Upper lobe of left lung (tissue), 6 donors: ENCODE data around the gene ARAF. TPM values are rescaled to one million over a fixed set of nuclear protein-coding genes. Genes with fewer than 3 reads are reported as not detected.

Experiments used
- ATAC-seq, 2 donors: fragments of 200-7000 bp; cut with Tn5 transposase; one replicate each; pipeline ENCODE4 v1.9.1; 2022; ENCODE audit warnings: mild to moderate bottlenecking in 2 of 2, moderate library complexity in 2 of 2; ENCODE audit not compliant: low FRiP score in 2 of 2
- DNase-seq, 2 donors: peaks; one replicate each; pipeline ENCODE4 v3.0.0-alpha.2; 2019 to 2020
- H3K27ac ChIP-seq, 4 donors: fragments of 200-600 bp; sonication (generic); one replicate each; pipeline ENCODE4 v1.5.1; 2016 to 2019
- H3K27me3 ChIP-seq, 4 donors: fragments of 200-600 bp; sonication (generic); one replicate each; pipeline ENCODE4 v1.5.1; 2017 to 2019
- H3K36me3 ChIP-seq, 4 donors: fragments of 200-600 bp; sonication (generic); one replicate each; pipeline ENCODE4 v1.5.1; 2016 to 2019
- H3K4me1 ChIP-seq, 4 donors: fragments of 200-600 bp; sonication (generic); one replicate each; pipeline ENCODE4 v1.5.1; 2018 to 2019
- H3K4me3 ChIP-seq, 4 donors: fragments of 200-600 bp; sonication (generic); one replicate each; pipeline ENCODE4 v1.5.1; 2017 to 2019; ENCODE audit warnings: mild to moderate bottlenecking in 2 of 4, moderate library complexity in 1 of 4
- H3K9me3 ChIP-seq, 4 donors: fragments of 200-600 bp; sonication (generic); one replicate each; pipeline ENCODE4 v1.5.1; 2018 to 2019
- EP300 ChIP-seq, 4 donors: sonication (generic); formaldehyde crosslinking; IDR thresholded peaks; one replicate each; pipeline ENCODE4 v1.5.1; 2017; ENCODE audit warnings: antibody characterized with exemption in 4 of 4, control low read depth in 2 of 4
- POLR2A ChIP-seq, 4 donors: fragments of 450-650 bp; IDR thresholded peaks; one replicate each; pipeline ENCODE4 v1.5.1; 2016 to 2017; ENCODE audit warnings: antibody characterized with exemption in 4 of 4, mild to moderate bottlenecking in 2 of 4
- POLR2AphosphoS5 ChIP-seq, 2 donors: sonication (generic); formaldehyde crosslinking; IDR thresholded peaks; one replicate each; pipeline ENCODE4 v1.5.1; 2017; ENCODE audit warnings: antibody characterized with exemption in 2 of 2
- WGBS, 2 donors: methylation state at CpG; one replicate each; pipeline ENCODE4 v1.1.5; 2017 to 2018; 5-methylcytosine and 5-hydroxymethylcytosine counted together
- total RNA-seq, 6 donors: library from RNA; depleted of rRNA in 4 of 6; stranded (reverse); fragments of >200 nt in 4 of 6; gene quantifications; one replicate each; pipeline versions ENCODE4 v1.1.0 to v1.2.1, GENCODE V29; 2016 to 2021
- TF ChIP-seq, protein P1 (sequence below), 6 experiments: fragments of 450-650 bp in 4 of 6; fragments of 200-600 bp in 2 of 6; sonication (generic) in 2 of 6; IDR thresholded peaks; one replicate each; pipeline ENCODE4 v1.5.1; 2016 to 2019; ENCODE audit warnings: antibody characterized with exemption in 6 of 6
- donor health status: DM: no; HTN: no; CAD: no; lungs with moderate emphysema.
- donor health status: DM: no; HTN: yes; CAD: no; lungs with severe emphysema.

ARAF gene
- total RNA-seq, 6 donors from 2014 or later, result 42.0 to 104 (median 85.2) TPM

DNA sequence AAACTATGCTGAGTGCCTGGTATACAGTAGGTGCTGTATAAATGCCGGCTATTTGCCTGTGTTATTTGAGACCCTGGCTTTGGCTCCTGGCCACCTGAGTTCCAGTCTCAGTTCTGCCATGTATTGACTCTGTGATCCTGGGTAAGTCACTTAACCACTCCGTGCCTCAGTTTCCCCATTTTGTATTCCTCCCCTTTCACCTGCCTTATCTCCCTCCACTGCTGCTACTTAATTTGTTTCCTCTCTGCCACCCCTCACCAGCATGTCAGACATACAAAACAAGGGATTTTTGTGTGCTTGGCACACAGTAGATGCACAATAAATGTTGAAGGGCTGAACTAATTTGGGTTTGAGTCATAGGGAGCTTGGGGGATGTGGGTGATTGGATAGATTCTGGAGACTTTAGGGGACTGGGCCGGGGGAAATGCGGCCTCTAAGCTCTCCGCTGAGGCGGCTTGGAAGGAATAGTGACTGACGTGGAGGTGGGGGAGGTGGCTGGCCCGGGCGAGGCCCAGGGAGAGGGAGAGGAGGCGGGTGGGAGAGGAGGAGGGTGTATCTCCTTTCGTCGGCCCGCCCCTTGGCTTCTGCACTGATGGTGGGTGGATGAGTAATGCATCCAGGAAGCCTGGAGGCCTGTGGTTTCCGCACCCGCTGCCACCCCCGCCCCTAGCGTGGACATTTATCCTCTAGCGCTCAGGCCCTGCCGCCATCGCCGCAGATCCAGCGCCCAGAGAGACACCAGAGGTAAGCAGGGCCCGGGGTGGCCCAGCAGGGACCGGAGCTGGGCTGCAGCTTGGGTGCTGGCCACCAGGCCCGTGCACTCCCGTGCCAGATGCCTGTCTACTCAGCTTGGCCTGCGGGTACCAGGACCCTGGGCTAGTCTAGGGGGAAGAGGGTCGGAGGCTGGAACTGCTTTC is 21.0 kb downstream of the ARAF start, which contains the start of gene TIMP1:
Gene TIMP1, plus strand, starts transcription at position 706 of the 917 bp plus-strand sequence. CDS start 980 bp downstream, outside the sequence.
- Histone ChIP-seq H3K36me3 (peaks cover 0 to 5% (median 0%) of the 10 kb centered on the region in 4 donors), H3K9me3 (no peaks in the 10 kb centered on the region), H3K27me3 (no peaks in the 10 kb centered on the region), H3K27ac (peak within 1 kb of the TSS; percentile 79 to 89 (median 84)), H3K4me3 (peak within 1 kb of the TSS; percentile 8 to 56 (median 44)), H3K4me1 (peaks cover 3 to 13% (median 7%) of the 10 kb centered on the region in 4 donors)
- TF ChIP-seq EP300 (IDR thresholded peaks at IDR 0.05) (peak in 1 of 4 donors; percentile 32), POLR2AphosphoS5 (IDR thresholded peaks at IDR 0.05) (peak; percentile 78 to 79), POLR2A (IDR thresholded peaks at IDR 0.05) (peak in 3 of 4 donors; percentile 32 to 57 (median 44))
- TF ChIP-seq, protein P1, sequence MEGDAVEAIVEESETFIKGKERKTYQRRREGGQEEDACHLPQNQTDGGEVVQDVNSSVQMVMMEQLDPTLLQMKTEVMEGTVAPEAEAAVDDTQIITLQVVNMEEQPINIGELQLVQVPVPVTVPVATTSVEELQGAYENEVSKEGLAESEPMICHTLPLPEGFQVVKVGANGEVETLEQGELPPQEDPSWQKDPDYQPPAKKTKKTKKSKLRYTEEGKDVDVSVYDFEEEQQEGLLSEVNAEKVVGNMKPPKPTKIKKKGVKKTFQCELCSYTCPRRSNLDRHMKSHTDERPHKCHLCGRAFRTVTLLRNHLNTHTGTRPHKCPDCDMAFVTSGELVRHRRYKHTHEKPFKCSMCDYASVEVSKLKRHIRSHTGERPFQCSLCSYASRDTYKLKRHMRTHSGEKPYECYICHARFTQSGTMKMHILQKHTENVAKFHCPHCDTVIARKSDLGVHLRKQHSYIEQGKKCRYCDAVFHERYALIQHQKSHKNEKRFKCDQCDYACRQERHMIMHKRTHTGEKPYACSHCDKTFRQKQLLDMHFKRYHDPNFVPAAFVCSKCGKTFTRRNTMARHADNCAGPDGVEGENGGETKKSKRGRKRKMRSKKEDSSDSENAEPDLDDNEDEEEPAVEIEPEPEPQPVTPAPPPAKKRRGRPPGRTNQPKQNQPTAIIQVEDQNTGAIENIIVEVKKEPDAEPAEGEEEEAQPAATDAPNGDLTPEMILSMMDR (IDR thresholded peaks at IDR 0.05), result peak in 2 of 6 experiments; percentile 10 to 18
- ATAC-seq, result peak; percentile 86 to 96
- peak; percentile 88 to 89 for DNase-seq
- 0 to 34% methylated on average over 8 to 16 of the region's 28 CpGs for WGBS, 2 donors

DNA sequence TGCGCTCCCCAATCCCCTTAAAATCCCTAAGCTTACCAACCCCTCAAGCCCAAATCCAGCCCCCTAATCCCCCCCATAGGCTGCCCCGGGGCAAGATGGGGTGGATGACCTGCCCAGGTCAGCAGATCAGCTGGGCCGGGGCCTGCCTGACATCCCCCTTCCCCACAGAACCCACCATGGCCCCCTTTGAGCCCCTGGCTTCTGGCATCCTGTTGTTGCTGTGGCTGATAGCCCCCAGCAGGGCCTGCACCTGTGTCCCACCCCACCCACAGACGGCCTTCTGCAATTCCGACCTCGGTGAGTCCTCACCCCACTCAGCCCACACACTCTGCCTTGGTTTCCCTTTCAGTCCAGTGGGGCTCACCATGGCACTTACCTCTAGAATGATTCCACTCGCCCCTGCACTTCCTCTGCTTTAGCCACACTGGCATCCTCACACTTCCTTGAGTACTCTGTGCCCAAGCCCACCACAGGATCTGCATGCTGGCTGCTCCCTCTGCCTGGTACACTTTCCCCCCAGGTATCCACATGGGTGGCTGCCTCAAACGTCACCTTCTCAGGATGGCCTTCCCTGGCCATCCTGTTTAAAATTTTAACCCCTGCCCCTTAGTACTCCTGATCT is 22.3 kb downstream of the ARAF start:
- H3K27ac ChIP-seq, result peak overlapping the region; percentile 79 to 89 (median 84)
- H3K36me3 ChIP-seq, result peaks cover 0 to 5% (median 0%) of the 10 kb centered on the region in 4 donors
- peak overlapping the region in 1 of 4 donors; percentile 56 for H3K4me3 ChIP-seq
- H3K4me1 ChIP-seq, result peaks cover 2 to 9% (median 7%) of the 10 kb centered on the region in 4 donors
- no peaks in the 10 kb centered on the region for H3K9me3 ChIP-seq
- H3K27me3 ChIP-seq, result no peaks in the 10 kb centered on the region
- ATAC-seq (no peak), DNase-seq (no peak)
- WGBS, 2 donors, result 60 to 69% methylated on average over 7 to 8 of the region's 8 CpGs
- no peak for TF ChIP-seq EP300 (IDR thresholded peaks at IDR 0.05)
- no peak for TF ChIP-seq POLR2A (IDR thresholded peaks at IDR 0.05)
- no peak for TF ChIP-seq POLR2AphosphoS5 (IDR thresholded peaks at IDR 0.05)

DNA sequence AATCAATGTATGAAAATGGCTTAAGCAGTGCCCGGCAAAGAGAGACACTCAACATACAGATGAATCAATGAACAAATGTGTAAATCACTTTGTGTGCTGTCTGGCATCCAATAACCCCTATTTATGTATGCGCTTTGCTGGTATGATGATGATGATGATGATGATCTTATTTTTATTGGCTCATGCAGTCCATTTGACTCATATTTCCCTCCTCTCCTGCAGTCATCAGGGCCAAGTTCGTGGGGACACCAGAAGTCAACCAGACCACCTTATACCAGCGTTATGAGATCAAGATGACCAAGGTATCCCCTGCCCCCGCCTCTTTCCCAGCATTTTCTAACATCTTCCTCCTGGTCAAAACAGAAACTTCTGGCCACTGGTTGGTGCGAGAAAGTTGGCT is 23.7 kb downstream of the ARAF start:
- TF ChIP-seq POLR2AphosphoS5 (IDR thresholded peaks at IDR 0.05), result peak in 1 of 2 donors; percentile 4
- TF ChIP-seq, protein P1 (IDR thresholded peaks at IDR 0.05), result no peak
- 76 to 88% methylated on average over 6 of the region's 6 CpGs for WGBS, 2 donors
- Histone ChIP-seq H3K4me3 (peak overlapping the region in 1 of 4 donors; percentile 3), H3K27ac (no peak overlapping the region), H3K36me3 (peaks cover 0 to 5% (median 0%) of the 10 kb centered on the region in 4 donors), H3K27me3 (no peaks in the 10 kb centered on the region), H3K4me1 (peaks cover 0 to 7% (median 0%) of the 10 kb centered on the region in 4 donors), H3K9me3 (no peaks in the 10 kb centered on the region)
- ATAC-seq, result no peak
- no peak for DNase-seq

DNA sequence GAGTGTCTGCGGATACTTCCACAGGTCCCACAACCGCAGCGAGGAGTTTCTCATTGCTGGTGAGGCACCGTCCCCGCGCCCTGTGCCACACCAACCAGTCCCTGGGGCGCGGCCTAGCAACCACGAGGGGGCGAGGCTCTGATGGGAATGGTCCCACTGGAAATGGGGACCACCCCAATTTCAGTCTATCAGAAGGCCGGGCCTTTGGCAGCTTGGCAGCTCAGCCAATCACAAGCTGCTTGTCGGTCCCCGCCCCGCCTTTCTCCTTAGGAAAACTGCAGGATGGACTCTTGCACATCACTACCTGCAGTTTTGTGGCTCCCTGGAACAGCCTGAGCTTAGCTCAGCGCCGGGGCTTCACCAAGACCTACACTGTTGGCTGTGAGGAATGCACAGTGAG is 24.3 kb downstream of the ARAF start:
- peak overlapping the region in 1 of 4 donors; percentile 14 for H3K4me3 ChIP-seq

More for the DNA sequence above, 24.3 kb downstream of the ARAF start:
- no peak overlapping the region for H3K27ac ChIP-seq
- TF ChIP-seq POLR2AphosphoS5 (IDR thresholded peaks at IDR 0.05) (no peak), EP300 (IDR thresholded peaks at IDR 0.05) (no peak), POLR2A (IDR thresholded peaks at IDR 0.05) (no peak)
- TF ChIP-seq, protein P1 (IDR thresholded peaks at IDR 0.05), result no peak
- no peaks in the 10 kb centered on the region for H3K9me3 ChIP-seq
- 75 to 94% methylated on average over 8 to 14 of the region's 16 CpGs for WGBS, 2 donors
- peaks cover 0 to 7% (median 0%) of the 10 kb centered on the region in 4 donors for H3K4me1 ChIP-seq
- DNase-seq (peak in 1 of 2 donors; percentile 34), ATAC-seq (no peak)
- no peaks in the 10 kb centered on the region for H3K27me3 ChIP-seq
- peaks cover 0 to 5% (median 0%) of the 10 kb centered on the region in 4 donors for H3K36me3 ChIP-seq
